ENCODE data around the gene RFX3.

RFX3 gene

GRCh38 chr9:3532158-3532557 is 6.4 kb upstream of the RFX3 start:
- H3K9me3 ChIP-seq (replicated peaks; ENCODE audit: insufficient read depth, low read length) = no peaks in the 10 kb centered on the region
- no peaks in the 10 kb centered on the region for H3K27me3 ChIP-seq (replicated peaks; ENCODE audit: insufficient read depth, low read length)
- DNase-seq = no peak

GRCh38 chr9:3528451-3528850 is 2.6 kb upstream of the RFX3 start:
- Histone ChIP-seq H3K9ac (ENCODE audit: low read length) (no peak overlapping the region), H3K27ac (ENCODE audit: low read length) (no peak overlapping the region), H3K79me2 (ENCODE audit: low read length) (peaks cover 28% of the 10 kb centered on the region)

More at GRCh38 chr9:3532158-3532557, 6.4 kb upstream of the RFX3 start:
- H3K4me1 ChIP-seq (ENCODE audit: low read length) = peaks cover 5% of the 10 kb centered on the region; the same call in 1 of the 2 replicates
- no peaks in the 10 kb centered on the region for H4K20me1 ChIP-seq (ENCODE audit: insufficient read depth, low read length)
- no peak overlapping the region for H2AFZ ChIP-seq (ENCODE audit: low read length)
- no peak overlapping the region for H3K4me3 ChIP-seq (ENCODE audit: low read length)
- H3K9ac ChIP-seq (ENCODE audit: low read length) = no peak overlapping the region
- no peak overlapping the region for H3K4me2 ChIP-seq (ENCODE audit: low read depth, low read length)
- H3K79me2 ChIP-seq (ENCODE audit: low read length) = peaks cover 10% of the 10 kb centered on the region
- no peak for TF ChIP-seq EZH2 (optimal IDR thresholded peaks at IDR 0.05; ENCODE audit: low read depth, low read length)
- TF ChIP-seq CTCF (IDR thresholded peaks at IDR 0.05; ENCODE audit: low read length) = no peak
- TF ChIP-seq EZH2phosphoT487 (IDR thresholded peaks at IDR 0.05; ENCODE audit: low read length) = no peak
- H3F3A ChIP-seq (ENCODE audit: insufficient read depth, low read length) = peaks cover 6% of the 10 kb centered on the region
- no peaks in the 10 kb centered on the region for H3K36me3 ChIP-seq (replicated peaks; ENCODE audit: insufficient read depth, low read length)
- no peak overlapping the region for H3K27ac ChIP-seq (ENCODE audit: low read length)
- H3K9me2 ChIP-seq (replicated peaks; ENCODE audit: insufficient read depth, low read length) = no peaks in the 10 kb centered on the region

DNA sequence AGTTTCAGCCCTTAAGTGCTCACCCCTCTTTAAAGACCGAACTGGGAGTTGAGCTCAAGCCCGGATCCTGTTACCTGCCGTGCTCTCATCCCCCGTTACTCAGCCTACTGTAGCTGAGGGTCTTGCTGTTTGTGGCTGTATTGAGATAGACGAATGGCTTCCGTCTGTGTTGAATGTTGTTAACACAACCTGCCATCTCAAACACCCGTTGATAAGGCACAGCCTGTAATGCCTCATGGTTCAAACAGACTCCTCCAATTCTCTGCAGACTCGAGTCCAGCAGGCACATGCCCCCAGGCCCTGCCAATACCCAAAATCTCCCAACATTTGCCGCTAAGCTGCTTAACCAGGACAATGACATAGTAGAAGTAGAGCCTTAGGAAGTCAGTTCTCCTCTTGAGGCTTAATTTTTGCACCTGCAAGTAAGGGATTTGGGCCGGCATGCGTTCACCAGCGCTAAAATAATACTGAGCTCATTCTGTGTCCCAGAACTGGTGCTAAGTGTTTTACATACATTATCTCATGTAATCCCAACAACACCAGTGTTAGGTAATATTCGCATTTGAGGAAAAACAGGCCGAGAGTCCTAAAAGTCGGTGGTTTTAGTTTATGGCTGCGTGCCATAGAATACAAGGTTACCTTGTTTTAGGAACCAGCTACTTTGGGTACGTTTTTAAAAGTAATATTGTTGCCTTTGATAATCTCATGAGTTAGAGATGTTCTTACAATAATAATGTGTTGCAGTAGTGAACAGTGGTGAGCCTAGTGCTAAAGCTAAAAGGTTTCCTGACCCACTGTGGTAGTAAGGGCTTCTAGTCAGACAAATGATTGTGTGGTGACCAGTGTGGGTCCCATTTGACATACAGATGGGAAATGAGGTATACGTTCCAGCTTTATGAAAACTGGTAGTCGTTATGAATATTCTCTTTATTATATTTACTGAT is 1.5 kb upstream of the RFX3 start:
- TF ChIP-seq CTCF (IDR thresholded peaks at IDR 0.05; ENCODE audit: low read length) (no peak), EZH2 (optimal IDR thresholded peaks at IDR 0.05; ENCODE audit: low read depth, low read length) (no peak), EZH2phosphoT487 (IDR thresholded peaks at IDR 0.05; ENCODE audit: low read length) (no peak)

More at GRCh38 chr9:3528451-3528850, 2.6 kb upstream of the RFX3 start:
- Histone ChIP-seq H3K27me3 (replicated peaks; ENCODE audit: insufficient read depth, low read length) (no peaks in the 10 kb centered on the region), H3K9me3 (replicated peaks; ENCODE audit: insufficient read depth, low read length) (no peaks in the 10 kb centered on the region), H3K36me3 (replicated peaks; ENCODE audit: insufficient read depth, low read length) (no peaks in the 10 kb centered on the region), H4K20me1 (ENCODE audit: insufficient read depth, low read length) (no peaks in the 10 kb centered on the region), H3K9me2 (replicated peaks; ENCODE audit: insufficient read depth, low read length) (no peaks in the 10 kb centered on the region), H3K4me2 (ENCODE audit: low read depth, low read length) (peak overlapping the region; percentile 90; the same call in 1 of the 2 replicates), H3F3A (ENCODE audit: insufficient read depth, low read length) (peaks cover 27% of the 10 kb centered on the region), H3K4me3 (ENCODE audit: low read length) (no peak overlapping the region), H2AFZ (ENCODE audit: low read length) (no peak overlapping the region), H3K4me1 (ENCODE audit: low read length) (peaks cover 9% of the 10 kb centered on the region; the same call in 1 of the 2 replicates)
- no peak for DNase-seq
- TF ChIP-seq EZH2phosphoT487 (IDR thresholded peaks at IDR 0.05; ENCODE audit: low read length) (no peak), CTCF (IDR thresholded peaks at IDR 0.05; ENCODE audit: low read length) (no peak), EZH2 (optimal IDR thresholded peaks at IDR 0.05; ENCODE audit: low read depth, low read length) (no peak)

More for the DNA sequence above, 1.5 kb upstream of the RFX3 start:
- DNase-seq = no peak
- peak overlapping the region; percentile 90 for H3K4me2 ChIP-seq (ENCODE audit: low read depth, low read length)
- no peaks in the 10 kb centered on the region for H3K36me3 ChIP-seq (replicated peaks; ENCODE audit: insufficient read depth, low read length)
- 0 out of 2 replicates have a peak, but pooled peaks cover 5% of the 10 kb centered on the region for H4K20me1 ChIP-seq (ENCODE audit: insufficient read depth, low read length)
- H3F3A ChIP-seq (ENCODE audit: insufficient read depth, low read length) = peaks cover 31% of the 10 kb centered on the region
- no peaks in the 10 kb centered on the region for H3K27me3 ChIP-seq (replicated peaks; ENCODE audit: insufficient read depth, low read length)
- H2AFZ ChIP-seq (ENCODE audit: low read length) = peak overlapping the region; percentile 72
- H3K9me3 ChIP-seq (replicated peaks; ENCODE audit: insufficient read depth, low read length) = no peaks in the 10 kb centered on the region
- peak overlapping the region; percentile 100 for H3K9ac ChIP-seq (ENCODE audit: low read length)
- H3K4me3 ChIP-seq (ENCODE audit: low read length) = peak overlapping the region; percentile 97
- H3K4me1 ChIP-seq (ENCODE audit: low read length) = peaks cover 17% of the 10 kb centered on the region
- H3K9me2 ChIP-seq (replicated peaks; ENCODE audit: insufficient read depth, low read length) = no peaks in the 10 kb centered on the region
- peaks cover 33% of the 10 kb centered on the region for H3K79me2 ChIP-seq (ENCODE audit: low read length)
- peak overlapping the region; percentile 99 for H3K27ac ChIP-seq (ENCODE audit: low read length)

Data from MM.1S (cell line).